Ascending aorta (tissue), 2 donors: ENCODE data around the gene TWSG1. TPM values are rescaled to one million over a fixed set of nuclear protein-coding genes. Genes with fewer than 3 reads are reported as not detected.
"Not testable (repeated sequence)": the region's sequence is repeated elsewhere in the genome, so short reads cannot be mapped to it uniquely, and the experiment has no call there.

ENCODE experiments used
- DNase-seq, 2 donors: peaks; one replicate each; pipeline ENCODE4 v3.0.0-alpha.2; 2019; ENCODE audit warnings: low spot score in 2 of 2
- H3K27ac ChIP-seq, 2 donors: fragments of 200-600 bp; sonication (generic); one replicate each; pipeline ENCODE4 v1.5.1; 2016 to 2017; ENCODE audit warnings: mild to moderate bottlenecking in 1 of 2
- H3K27me3 ChIP-seq: fragments of 200-600 bp; sonication (generic); one replicate; pipeline ENCODE4 v1.5.1; 2017
- H3K36me3 ChIP-seq, 2 donors: fragments of 200-600 bp; sonication (generic); one replicate each; pipeline ENCODE4 v1.5.1; 2016
- H3K4me1 ChIP-seq, 2 donors: fragments of 200-600 bp; sonication (generic); one replicate each; pipeline ENCODE4 v1.5.1; 2016 to 2017; ENCODE audit warnings: mild to moderate bottlenecking in 1 of 2
- H3K4me3 ChIP-seq, 2 donors: fragments of 200-600 bp; sonication (generic); one replicate each; pipeline ENCODE4 v1.5.1; 2016 to 2017; ENCODE audit warnings: mild to moderate bottlenecking in 1 of 2
- H3K9me3 ChIP-seq, 2 donors: fragments of 200-600 bp; sonication (generic); one replicate each; pipeline ENCODE4 v1.5.1; 2016
- CTCF ChIP-seq, 3 experiments: fragments of 200-600 bp in 2 of 3; fragments of 450-650 bp in 1 of 3; sonication (generic) in 2 of 3; IDR thresholded peaks; one replicate each; pipeline ENCODE4 v1.5.1; 2016 to 2019; ENCODE audit warnings: antibody characterized with exemption in 3 of 3, mild to moderate bottlenecking in 1 of 3, moderate library complexity in 1 of 3
- intact Hi-C: fragments of 100-400 bp; cut with DNase I; formaldehyde crosslinking; loops from one replicate; pipeline ENCODE4 v1.15.1; 2023
- total RNA-seq: library from RNA; depleted of rRNA; stranded (reverse); fragments of >200 nt; gene quantifications from one replicate; pipeline ENCODE4 v1.1.0, GENCODE V29; 2016

Gene TWSG1
- total RNA-seq, 1 donor from 2014 or later = 25.0 TPM

- Histone ChIP-seq H3K4me3 (no peak overlapping the region), H3K4me1 (no peaks in the 10 kb centered on the region), H3K36me3 (no peaks in the 10 kb centered on the region), H3K9me3 (no peaks in the 10 kb centered on the region), H3K27me3 (no peaks in the 10 kb centered on the region), H3K27ac (no peak overlapping the region)
- TF ChIP-seq CTCF (IDR thresholded peaks at IDR 0.05) = no peak
- intact Hi-C loops = no loop called here
- DNase-seq = no peak
These were observed 86.7 kb downstream of the TWSG1 start for GRCh38 chr18:9421096-9421900.

- no peaks in the 10 kb centered on the region for H3K36me3 ChIP-seq
- intact Hi-C loops = no loop called here
- H3K9me3 ChIP-seq = no peaks in the 10 kb centered on the region
- no peak overlapping the region for H3K27ac ChIP-seq
- H3K4me3 ChIP-seq = no peak overlapping the region
- no peaks in the 10 kb centered on the region for H3K27me3 ChIP-seq
- DNase-seq = no peak
- no peak for TF ChIP-seq CTCF (IDR thresholded peaks at IDR 0.05)
- H3K4me1 ChIP-seq = no peaks in the 10 kb centered on the region
These were observed 87.3 kb downstream of the TWSG1 start for GRCh38 chr18:9421901-9422327.

- TF ChIP-seq CTCF (IDR thresholded peaks at IDR 0.05) = no peak
- Histone ChIP-seq H3K27ac (no peak overlapping the region), H3K4me3 (no peak overlapping the region), H3K27me3 (no peaks in the 10 kb centered on the region), H3K9me3 (no peaks in the 10 kb centered on the region), H3K36me3 (no peaks in the 10 kb centered on the region), H3K4me1 (no peaks in the 10 kb centered on the region)
- DNase-seq = no peak
- intact Hi-C loops = no loop called here
These were observed 88.4 kb downstream of the TWSG1 start for GRCh38 chr18:9422816-9423519.

- H3K9me3 ChIP-seq, H3K4me3 ChIP-seq, H3K4me1 ChIP-seq, H3K27me3 ChIP-seq, H3K27ac ChIP-seq, H3K36me3 ChIP-seq, intact Hi-C loops, DNase-seq: not testable (repeated sequence)
These were observed 89.1 kb downstream of the TWSG1 start for GRCh38 chr18:9423648-9424047.

GRCh38 chr18:9424235-9424634, 89.7 kb downstream of the TWSG1 start:
- DNase-seq, H3K27ac ChIP-seq, H3K36me3 ChIP-seq, H3K9me3 ChIP-seq, H3K4me1 ChIP-seq, H3K27me3 ChIP-seq, intact Hi-C loops, H3K4me3 ChIP-seq: not testable (repeated sequence)

- no peak for DNase-seq
- Histone ChIP-seq H3K4me1 (no peaks in the 10 kb centered on the region), H3K27ac (no peak overlapping the region), H3K9me3 (no peaks in the 10 kb centered on the region), H3K4me3 (no peak overlapping the region), H3K27me3 (no peaks in the 10 kb centered on the region), H3K36me3 (no peaks in the 10 kb centered on the region)
- intact Hi-C loops = no loop called here
- no peak for TF ChIP-seq CTCF (IDR thresholded peaks at IDR 0.05)
These were observed 92.2 kb downstream of the TWSG1 start for GRCh38 chr18:9426753-9427152.
